GM23338 (cell line): ENCODE results near the gene TTC5. TPM values are rescaled to one million over a fixed set of nuclear protein-coding genes. Genes with fewer than 3 reads are reported as not detected.

Source experiments
- CTCF ChIP-seq, 2 experiments: fragments of 200-600 bp in 1 of 2; sonication (generic) in 1 of 2; conservative IDR thresholded peaks; 2 replicates each; pipeline versions ENCODE4 v1.5.1 to v1.6.1; 2016 to 2017; ENCODE audit warnings: antibody characterized with exemption in 2 of 2, low read depth in 2 of 2, mild to moderate bottlenecking in 2 of 2, moderate library complexity in 1 of 2
- ETS1 ChIP-seq: IDR thresholded peaks from 2 replicates; pipeline ENCODE4 v1.6.1; 2016; ENCODE audit warnings: antibody characterized with exemption
- EZH2 ChIP-seq: fragments of 200-600 bp; sonication (generic); IDR thresholded peaks from one replicate; pipeline ENCODE4 v1.8.0; 2017; ENCODE audit warnings: antibody characterized with exemption, mild to moderate bottlenecking, low read depth; ENCODE audit not compliant: unreplicated experiment
- EZH2phosphoT487 ChIP-seq: fragments of 200-600 bp; sonication (generic); IDR thresholded peaks from one replicate; pipeline ENCODE4 v1.8.1; 2018; ENCODE audit warnings: antibody characterized with exemption; ENCODE audit not compliant: unreplicated experiment
- NANOG ChIP-seq: IDR thresholded peaks from 2 replicates; pipeline ENCODE4 v1.6.1; 2016; ENCODE audit warnings: antibody characterized with exemption, borderline replicate concordance
- POLR2AphosphoS5 ChIP-seq: IDR thresholded peaks from 2 replicates; pipeline ENCODE4 v1.6.1; 2016; ENCODE audit warnings: antibody characterized with exemption, low read depth
- STAT1 ChIP-seq: IDR thresholded peaks from one replicate; pipeline ENCODE4 v1.6.1; 2016; ENCODE audit warnings: antibody characterized with exemption; ENCODE audit not compliant: unreplicated experiment
- ZNF114 ChIP-seq: fragments of 250-450 bp; sonication (Bioruptor Pico); IDR thresholded peaks from 2 replicates; pipeline ENCODE4 v1.5.0; 2020; ENCODE audit warnings: mild to moderate bottlenecking, moderate library complexity
- ZNF331 ChIP-seq: fragments of 250-450 bp; sonication (Bioruptor Pico); IDR thresholded peaks from 2 replicates; pipeline ENCODE4 v1.5.0; 2020; ENCODE audit warnings: low read depth, mild to moderate bottlenecking, moderate library complexity
- ZNF462 ChIP-seq: fragments of 250-450 bp; sonication (Bioruptor Pico); IDR thresholded peaks from 2 replicates; pipeline ENCODE4 v1.5.0; 2020; ENCODE audit warnings: mild to moderate bottlenecking, moderate library complexity
- polyA plus RNA-seq: library from polyadenylated mRNA; unstranded; fragments of >200 nt; fragmentation: Nextera tagmentation; extraction: Ambion mirVana; gene quantifications from 2 replicates; pipeline ENCODE4 v1.2.1, GENCODE V29; 2016
- total RNA-seq: library from RNA; depleted of rRNA; stranded (reverse); fragments of >200 nt; shearing (Covaris generic); gene quantifications from 2 replicates; pipeline ENCODE4 v1.2.3, GENCODE V29; 2014

The TTC5 gene
- total and polyA plus RNA-seq, 2 experiments from 2014 or later, result 9.3 to 14.6 TPM

DNA sequence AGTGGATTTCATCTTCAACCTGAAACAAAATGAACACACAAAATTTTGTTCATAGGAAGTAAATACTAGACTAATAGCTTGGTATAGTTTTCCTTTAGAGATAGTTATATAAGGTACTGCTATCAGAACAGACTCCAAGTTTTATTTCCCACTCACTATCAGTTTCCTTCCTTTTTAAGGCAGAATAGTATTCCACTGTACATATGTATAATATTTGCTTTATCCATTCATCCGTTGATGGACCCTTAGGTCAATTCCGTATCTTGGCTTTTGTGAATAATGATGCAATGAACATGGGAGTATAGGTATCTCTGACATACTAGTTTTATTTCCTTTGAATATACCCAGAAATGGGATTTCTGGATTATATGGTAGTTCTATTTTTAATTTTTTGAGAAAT lies 23.6 kb upstream of the TTC5 start (continued):
- TF ChIP-seq ZNF462 (CRISPR knock-in tag) (no peak), ZNF331 (CRISPR knock-in tag) (no peak), STAT1 (no peak), EZH2 (no peak), POLR2AphosphoS5 (no peak), CTCF (conservative IDR thresholded peaks at IDR 0.05; ENCODE audit: low read depth in 2 of 2) (no peak), ZNF114 (CRISPR knock-in tag) (no peak), NANOG (no peak), EZH2phosphoT487 (no peak), ETS1 (no peak)
